AG08396 (cell line): ENCODE data around the gene MEX3B.

ENCODE experiments used
- DNase-seq: peaks from one replicate; pipeline ENCODE4 v3.0.0; 2012; ENCODE audit warnings: low spot score, mixed read lengths

The MEX3B gene

GRCh38 chr15:82045892-82046665 lies at the start of gene MEX3B:
Gene MEX3B (minus strand): TSS chr15:82046018. CDS start chr15:82045705, 313 bp downstream.
- DNase-seq, result peak; percentile 97

GRCh38 chr15:82093774-82094211 lies 48.0 kb upstream of the MEX3B start:
- DNase-seq, result peak; percentile 40

GRCh38 chr15:82093325-82093724 lies 47.5 kb upstream of the MEX3B start:
- no peak for DNase-seq

- no peak for DNase-seq
Measured at GRCh38 chr15:82091636-82092140, 45.9 kb upstream of the MEX3B start.

- no peak for DNase-seq
Measured at GRCh38 chr15:82086243-82086995, 40.6 kb upstream of the MEX3B start.

GRCh38 chr15:82081914-82082762 lies 36.3 kb upstream of the MEX3B start:
- peak; percentile 88 for DNase-seq

GRCh38 chr15:82080774-82081173 lies 35.0 kb upstream of the MEX3B start:
- DNase-seq, result no peak

- DNase-seq, result no peak
Measured at GRCh38 chr15:82079736-82080135, 33.9 kb upstream of the MEX3B start.

- no peak for DNase-seq
Measured at GRCh38 chr15:82074610-82075009, 28.8 kb upstream of the MEX3B start.

GRCh38 chr15:82072926-82073537 lies 27.2 kb upstream of the MEX3B start:
- no peak for DNase-seq

- DNase-seq, result no peak
Measured at GRCh38 chr15:82066455-82066854, 20.6 kb upstream of the MEX3B start.

GRCh38 chr15:82064824-82065223 lies 19.0 kb upstream of the MEX3B start:
- DNase-seq, result peak; percentile 49

- no peak for DNase-seq
Measured at GRCh38 chr15:82062479-82063454, 16.9 kb upstream of the MEX3B start.

- DNase-seq, result no peak
Measured at GRCh38 chr15:82060817-82061216, 15.0 kb upstream of the MEX3B start.

- DNase-seq, result no peak
Measured at GRCh38 chr15:82058517-82059204, 12.8 kb upstream of the MEX3B start.

GRCh38 chr15:82058026-82058425 lies 12.2 kb upstream of the MEX3B start:
- no peak for DNase-seq

GRCh38 chr15:82056958-82057823 lies 11.4 kb upstream of the MEX3B start:
- no peak for DNase-seq

- no peak for DNase-seq
Measured at GRCh38 chr15:82052751-82053150, 6.9 kb upstream of the MEX3B start.

GRCh38 chr15:82051664-82052063 lies 5.8 kb upstream of the MEX3B start:
- peak; percentile 22 for DNase-seq
